HuH-7.5 (cell line): ENCODE results near the gene ATP1A1.
A peak's percentile ranks its signal among the peaks of the same experiment; 100 is the strongest.

ENCODE experiments used
- DNase-seq: peaks from one replicate; pipeline ENCODE4 v3.0.0; 2011; ENCODE audit warnings: low spot score

ATP1A1 gene

GRCh38 chr1:116415200-116415698 lies 42.2 kb downstream of the ATP1A1 start:
- DNase-seq: no peak

- DNase-seq: no peak
Measured at GRCh38 chr1:116415699-116416533, 42.9 kb downstream of the ATP1A1 start.

GRCh38 chr1:116416854-116417513 lies 43.9 kb downstream of the ATP1A1 start:
- no peak for DNase-seq

- no peak for DNase-seq
Measured at GRCh38 chr1:116417678-116418077, 44.6 kb downstream of the ATP1A1 start.

- peak; percentile 54 for DNase-seq
Measured at GRCh38 chr1:116418091-116418830, 45.2 kb downstream of the ATP1A1 start.

- no peak for DNase-seq
Measured at GRCh38 chr1:116420417-116421200, 47.6 kb downstream of the ATP1A1 start.

GRCh38 chr1:116424438-116424837 lies 51.4 kb downstream of the ATP1A1 start:
- no peak for DNase-seq

- no peak for DNase-seq
Measured at GRCh38 chr1:116424863-116425262, 51.8 kb downstream of the ATP1A1 start.

GRCh38 chr1:116425987-116426386 lies 52.9 kb downstream of the ATP1A1 start:
- DNase-seq: no peak

- no peak for DNase-seq
Measured at GRCh38 chr1:116426401-116426800, 53.4 kb downstream of the ATP1A1 start.

- no peak for DNase-seq
Measured at GRCh38 chr1:116428576-116428975, 55.5 kb downstream of the ATP1A1 start.

GRCh38 chr1:116429821-116430374 lies 56.9 kb downstream of the ATP1A1 start:
- DNase-seq: no peak

GRCh38 chr1:116431870-116432500 lies 58.9 kb downstream of the ATP1A1 start:
- DNase-seq: no peak

- DNase-seq: no peak
Measured at GRCh38 chr1:116432655-116433265, 59.7 kb downstream of the ATP1A1 start.

- no peak for DNase-seq
Measured at GRCh38 chr1:116433275-116434257, 60.5 kb downstream of the ATP1A1 start.

GRCh38 chr1:116434849-116435248 lies 61.8 kb downstream of the ATP1A1 start:
- DNase-seq: no peak

GRCh38 chr1:116435806-116436610 lies 63.0 kb downstream of the ATP1A1 start:
- DNase-seq: no peak

- no peak for DNase-seq
Measured at GRCh38 chr1:116436611-116436970, 63.5 kb downstream of the ATP1A1 start.

- DNase-seq: no peak
Measured at GRCh38 chr1:116439701-116440100, 66.7 kb downstream of the ATP1A1 start.
